RPMI8226 (cell line): ENCODE measurements around the gene ZMYND8.
"Not testable (repeated sequence)": the region's sequence is repeated elsewhere in the genome, so short reads cannot be mapped to it uniquely, and the experiment has no call there.

Source experiments
- DNase-seq: peaks from one replicate; pipeline ENCODE4 v3.0.0-alpha.2; 2015

ZMYND8 gene

GRCh38 chr20:47263465-47264084 is 92.9 kb downstream of the ZMYND8 start:
- no peak for DNase-seq

- no peak for DNase-seq
These were observed 93.4 kb downstream of the ZMYND8 start for GRCh38 chr20:47263080-47263464.

GRCh38 chr20:47262365-47263013 is 94.0 kb downstream of the ZMYND8 start:
- DNase-seq = peak; percentile 20

GRCh38 chr20:47262008-47262364 is 94.5 kb downstream of the ZMYND8 start:
- DNase-seq = no peak

GRCh38 chr20:47261161-47261774 is 95.2 kb downstream of the ZMYND8 start:
- not testable (repeated sequence) for DNase-seq

- DNase-seq = not testable (repeated sequence)
These were observed 95.9 kb downstream of the ZMYND8 start for GRCh38 chr20:47260540-47261126.

GRCh38 chr20:47258745-47259695 is 97.5 kb downstream of the ZMYND8 start:
- no peak for DNase-seq

- DNase-seq = no peak
These were observed 98.7 kb downstream of the ZMYND8 start for GRCh38 chr20:47257771-47258170.

GRCh38 chr20:47257256-47257655 is 99.2 kb downstream of the ZMYND8 start:
- no peak for DNase-seq

GRCh38 chr20:47256668-47257236 is 99.7 kb downstream of the ZMYND8 start:
- DNase-seq = no peak

- no peak for DNase-seq
These were observed 102.6 kb downstream of the ZMYND8 start for GRCh38 chr20:47253872-47254271.

GRCh38 chr20:47252879-47253307 is 103.6 kb downstream of the ZMYND8 start:
- DNase-seq = no peak

- DNase-seq = no peak
These were observed 105.1 kb downstream of the ZMYND8 start for GRCh38 chr20:47251154-47252020.

- no peak for DNase-seq
These were observed 106.1 kb downstream of the ZMYND8 start for GRCh38 chr20:47250360-47250759.

- no peak for DNase-seq
These were observed 106.6 kb downstream of the ZMYND8 start for GRCh38 chr20:47249913-47250312.

GRCh38 chr20:47248448-47248966 is 108.0 kb downstream of the ZMYND8 start:
- no peak for DNase-seq

- DNase-seq = no peak
These were observed 108.5 kb downstream of the ZMYND8 start for GRCh38 chr20:47247972-47248371.

GRCh38 chr20:47246061-47246777 is 110.3 kb downstream of the ZMYND8 start:
- DNase-seq = no peak

GRCh38 chr20:47245166-47245565 is 111.3 kb downstream of the ZMYND8 start:
- not testable (repeated sequence) for DNase-seq

GRCh38 chr20:47244451-47244850 is 112.0 kb downstream of the ZMYND8 start:
- no peak for DNase-seq
